ENCODE data around the gene SNAI1.

SNAI1 gene

DNA sequence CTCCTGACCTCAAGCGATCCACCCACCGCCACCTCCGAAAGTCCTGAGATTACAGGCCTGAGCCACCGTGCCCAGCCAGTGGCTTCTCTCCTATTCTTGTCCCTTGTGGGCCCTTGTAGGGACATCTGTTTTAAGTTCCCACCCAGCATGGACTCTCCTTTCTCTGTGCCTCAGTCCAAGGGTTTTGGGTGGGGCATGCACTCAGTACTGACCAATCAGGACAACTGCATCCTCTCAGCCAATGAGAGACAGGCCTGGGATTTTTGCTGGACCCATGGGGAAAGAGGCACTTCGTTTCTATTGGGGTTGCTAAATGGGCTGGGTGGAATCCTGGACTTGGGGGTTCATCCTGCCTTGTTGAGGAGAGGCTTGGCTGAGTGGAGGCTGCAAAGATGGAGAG lies 34.4 kb downstream of the SNAI1 start:
- TF ChIP-seq, protein P1, sequence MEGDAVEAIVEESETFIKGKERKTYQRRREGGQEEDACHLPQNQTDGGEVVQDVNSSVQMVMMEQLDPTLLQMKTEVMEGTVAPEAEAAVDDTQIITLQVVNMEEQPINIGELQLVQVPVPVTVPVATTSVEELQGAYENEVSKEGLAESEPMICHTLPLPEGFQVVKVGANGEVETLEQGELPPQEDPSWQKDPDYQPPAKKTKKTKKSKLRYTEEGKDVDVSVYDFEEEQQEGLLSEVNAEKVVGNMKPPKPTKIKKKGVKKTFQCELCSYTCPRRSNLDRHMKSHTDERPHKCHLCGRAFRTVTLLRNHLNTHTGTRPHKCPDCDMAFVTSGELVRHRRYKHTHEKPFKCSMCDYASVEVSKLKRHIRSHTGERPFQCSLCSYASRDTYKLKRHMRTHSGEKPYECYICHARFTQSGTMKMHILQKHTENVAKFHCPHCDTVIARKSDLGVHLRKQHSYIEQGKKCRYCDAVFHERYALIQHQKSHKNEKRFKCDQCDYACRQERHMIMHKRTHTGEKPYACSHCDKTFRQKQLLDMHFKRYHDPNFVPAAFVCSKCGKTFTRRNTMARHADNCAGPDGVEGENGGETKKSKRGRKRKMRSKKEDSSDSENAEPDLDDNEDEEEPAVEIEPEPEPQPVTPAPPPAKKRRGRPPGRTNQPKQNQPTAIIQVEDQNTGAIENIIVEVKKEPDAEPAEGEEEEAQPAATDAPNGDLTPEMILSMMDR (IDR thresholded peaks at IDR 0.05), result no peak

DNA sequence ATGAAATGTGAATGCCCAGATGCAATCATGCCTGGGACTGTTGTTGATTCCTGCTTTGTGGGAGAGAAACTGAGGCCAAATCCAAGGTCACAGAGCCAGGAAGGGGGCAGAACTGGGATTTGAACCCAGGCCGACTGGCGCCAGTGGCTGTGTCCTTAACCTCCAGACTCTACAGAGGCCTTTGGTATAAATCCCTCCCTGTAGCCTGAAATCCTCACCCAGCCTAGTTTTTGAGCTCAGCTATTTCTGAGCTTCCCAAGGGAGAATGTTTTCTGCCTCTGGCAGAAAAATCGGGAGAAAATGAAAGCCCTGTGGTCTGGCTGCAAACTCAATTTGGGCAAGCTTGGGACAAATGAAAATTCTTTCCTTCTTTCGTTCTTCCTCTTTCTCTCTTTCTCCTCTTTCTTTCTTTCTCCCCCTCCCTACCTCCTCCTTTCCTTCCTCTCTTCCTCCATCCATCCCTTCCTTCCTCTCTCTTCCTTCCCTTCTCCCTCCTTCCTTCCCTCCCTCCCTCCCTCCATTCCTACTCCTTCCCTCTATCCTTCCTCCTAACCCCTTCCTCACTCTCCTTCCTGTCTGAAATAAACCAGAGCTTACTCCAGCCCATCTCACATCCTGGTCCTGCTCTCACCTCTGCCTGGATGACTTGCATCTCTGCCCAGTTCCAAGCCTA lies 34.9 kb downstream of the SNAI1 start:
- TF ChIP-seq, protein P1 (IDR thresholded peaks at IDR 0.05), result no peak

DNA sequence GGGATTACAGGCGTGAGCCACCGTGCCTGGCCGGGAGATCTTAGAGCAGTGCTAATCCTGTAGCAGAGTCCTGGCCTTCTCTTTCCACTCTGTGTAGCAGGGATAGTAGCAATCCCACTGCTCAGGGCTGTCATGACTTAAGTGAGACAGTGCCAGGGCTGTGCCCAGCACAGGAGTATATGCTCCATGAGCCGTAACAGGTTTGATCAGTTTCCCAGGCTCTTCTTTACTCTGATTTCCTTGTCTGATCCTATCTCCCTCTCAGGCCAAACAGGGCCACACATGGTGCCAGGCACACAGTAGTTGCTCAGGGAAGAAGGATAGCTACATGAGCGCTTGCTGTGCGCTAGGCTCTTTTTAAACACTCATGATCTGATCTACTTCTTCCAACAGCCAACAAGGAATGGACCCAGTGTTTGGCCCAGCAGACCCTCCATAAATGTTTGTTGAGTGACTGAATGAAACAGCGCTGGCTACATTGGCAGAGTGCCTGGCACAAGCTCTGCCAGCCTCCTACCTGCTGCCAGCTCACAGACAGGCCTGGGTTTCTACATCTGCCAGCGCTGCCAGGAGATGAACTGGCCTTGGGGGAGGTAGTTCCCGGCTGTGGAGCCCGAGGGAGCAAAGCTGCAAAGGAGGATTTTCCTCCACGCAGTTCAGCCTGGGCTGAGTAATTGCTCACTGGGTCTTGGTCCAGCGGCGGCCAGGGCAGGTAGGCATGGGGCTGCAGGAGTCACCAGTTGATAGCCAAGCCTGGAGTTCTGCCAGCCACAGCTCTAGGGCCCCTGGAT lies 36.9 kb downstream of the SNAI1 start:
- TF ChIP-seq, protein P1 (IDR thresholded peaks at IDR 0.05), result no peak

DNA sequence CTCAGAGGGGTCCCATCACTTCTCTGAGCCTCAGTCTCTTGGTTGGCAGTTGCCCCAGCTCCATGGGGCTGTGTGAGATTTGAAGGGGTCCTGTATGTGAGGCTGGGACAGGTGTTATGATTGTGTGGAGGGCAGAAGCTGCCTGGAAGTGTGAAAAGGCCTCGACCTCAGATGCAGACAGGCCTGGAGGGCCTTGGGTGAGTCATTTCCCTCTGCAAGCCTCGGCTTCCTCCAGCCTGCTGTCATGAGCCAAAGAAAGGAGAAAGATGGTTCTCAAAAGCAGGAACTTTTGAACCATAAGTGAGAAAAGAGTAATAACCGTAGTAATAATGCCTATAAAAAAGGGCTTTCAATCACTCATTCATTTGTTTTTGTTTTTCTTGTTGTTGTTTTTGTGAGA lies 37.5 kb downstream of the SNAI1 start:
- TF ChIP-seq, protein P1 (IDR thresholded peaks at IDR 0.05), result no peak

DNA sequence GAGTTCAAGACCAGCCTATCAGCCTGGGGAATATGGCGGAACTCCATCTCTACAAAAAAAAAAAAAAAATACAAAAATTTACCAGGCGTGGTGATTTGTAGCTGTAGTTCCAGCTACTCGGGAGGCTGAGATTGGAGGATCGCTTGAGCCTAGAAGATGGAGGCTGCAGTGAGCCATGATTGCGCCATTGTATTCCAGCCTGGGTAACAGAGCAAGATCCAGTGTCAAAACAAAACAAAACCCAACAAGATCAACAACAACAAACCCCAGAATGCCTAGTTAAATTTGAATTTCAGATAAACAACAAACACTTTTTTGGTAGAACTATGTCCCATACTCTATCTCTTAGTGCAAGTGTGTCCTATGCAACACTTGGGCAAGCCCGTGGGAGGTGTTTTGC lies 39.9 kb downstream of the SNAI1 start:
- TF ChIP-seq, protein P1 (IDR thresholded peaks at IDR 0.05), result no peak

DNA sequence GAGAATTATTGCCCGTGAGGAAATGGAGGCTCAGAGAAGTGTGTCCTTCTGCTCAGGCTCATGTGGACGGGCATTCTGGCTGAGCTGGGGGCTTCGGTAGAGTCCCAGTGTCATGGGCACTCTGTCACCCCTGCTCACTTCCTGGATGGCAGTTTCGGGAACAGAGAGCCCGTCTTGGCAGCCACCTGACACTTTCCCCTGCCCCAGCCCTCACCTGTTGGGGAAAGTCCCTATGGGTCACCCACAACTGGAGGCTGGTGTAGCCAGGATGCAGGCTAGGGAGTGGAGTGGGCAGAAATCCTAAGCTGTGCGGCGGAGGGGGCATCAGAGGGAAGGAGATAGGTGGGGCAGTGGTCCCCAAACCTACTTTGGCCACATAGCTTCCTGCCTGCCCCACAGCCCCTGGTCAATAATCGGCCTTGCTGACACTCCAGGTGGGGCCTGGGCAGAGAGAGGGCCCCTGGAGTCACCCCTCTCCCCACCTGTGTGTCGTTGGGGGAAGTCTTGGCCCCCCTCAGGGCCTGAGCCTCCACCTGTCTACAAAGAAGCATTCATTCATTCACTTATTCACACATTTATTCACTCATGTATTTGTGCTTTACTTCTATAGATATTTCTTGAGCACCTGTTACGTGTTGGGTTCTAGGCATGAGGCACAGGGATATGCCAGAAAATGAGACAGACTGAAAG lies 40.5 kb downstream of the SNAI1 start:
- TF ChIP-seq, protein P1 (IDR thresholded peaks at IDR 0.05), result no peak

DNA sequence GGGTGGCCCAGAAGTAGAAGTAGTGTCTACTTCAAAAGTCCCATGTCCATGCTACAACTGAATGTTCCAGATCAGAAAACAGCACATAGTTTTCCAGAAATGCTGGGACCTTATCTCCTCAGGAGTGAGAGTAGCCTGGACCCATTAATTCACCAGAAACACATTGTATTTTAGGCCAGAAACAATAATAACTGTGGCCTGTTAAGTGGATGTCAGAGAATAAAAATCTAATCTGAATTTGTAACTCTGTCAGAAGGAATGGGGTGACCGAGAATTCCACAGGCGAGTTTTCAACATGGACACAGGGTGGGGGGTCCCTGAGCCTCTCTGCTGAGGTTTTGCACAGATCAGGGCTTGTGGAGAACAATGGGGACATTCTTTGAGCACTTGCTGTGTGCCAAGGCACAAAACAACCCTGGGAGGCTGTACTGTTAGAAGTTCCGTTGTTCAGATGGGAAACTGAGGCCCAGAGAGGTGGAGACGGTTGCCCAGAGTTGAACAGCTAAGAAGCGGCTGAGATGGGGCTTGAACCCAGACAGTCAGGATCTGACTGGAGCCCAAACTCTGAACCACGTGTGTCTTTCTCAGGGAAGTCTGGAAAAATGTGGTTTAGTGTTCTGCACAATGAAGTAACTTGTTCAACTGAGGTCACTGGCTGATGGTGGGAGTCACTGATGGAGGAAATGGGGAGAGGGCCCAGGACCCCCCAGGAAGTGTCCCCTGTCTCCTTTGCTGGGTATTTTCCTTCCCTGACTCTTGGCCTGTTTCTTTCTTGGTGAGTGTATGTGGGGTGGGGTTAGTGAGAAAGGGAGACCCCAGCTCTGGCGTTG lies 44.2 kb downstream of the SNAI1 start:
- TF ChIP-seq, protein P1 (IDR thresholded peaks at IDR 0.05), result no peak
